Stimulated activated CD4-positive, alpha-beta T cell treated with anti-CD3 and anti-CD28 coated beads, TNF-alpha, amount 100 ng/mL, for 48 hours (primary cell): ENCODE measurements around the gene IQSEC3.
A peak's percentile ranks its signal among the peaks of the same experiment; 100 is the strongest.

Experiments used
- DNase-seq, 3 donors: peaks; one replicate each; pipeline ENCODE4 v3.0.0-alpha.2; 2020; ENCODE audit warnings: low read depth in 3 of 3

Gene IQSEC3

DNA sequence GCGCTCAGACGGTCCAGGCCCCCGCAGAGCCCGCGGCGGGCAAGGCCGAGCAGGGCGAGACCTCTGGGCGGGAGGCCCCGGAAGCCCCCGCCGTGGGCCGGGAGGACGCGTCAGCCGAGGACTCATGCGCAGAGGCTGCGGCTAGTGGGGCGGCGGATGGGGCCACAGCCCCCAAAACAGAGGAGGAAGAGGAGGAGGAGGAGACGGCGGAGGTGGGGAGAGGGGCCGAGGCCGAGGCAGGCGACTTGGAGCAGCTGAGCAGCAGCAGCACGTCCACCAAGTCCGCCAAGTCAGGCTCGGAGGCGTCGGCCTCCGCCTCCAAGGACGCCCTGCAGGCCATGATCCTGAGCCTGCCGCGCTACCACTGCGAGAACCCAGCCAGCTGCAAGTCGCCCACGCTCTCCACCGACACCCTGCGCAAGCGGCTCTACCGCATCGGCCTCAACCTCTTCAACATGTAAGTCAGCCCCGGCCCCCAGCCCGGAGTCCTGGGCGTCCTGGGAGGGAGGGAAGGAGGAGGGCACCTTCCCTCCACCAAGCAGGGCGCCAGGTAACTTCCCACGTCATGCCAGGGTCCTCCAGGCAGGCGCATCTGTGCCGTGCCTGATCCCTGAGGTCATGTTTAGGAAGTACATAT is 72.4 kb downstream of the IQSEC3 start:
- peak; percentile 3 to 17 (median 4) for DNase-seq

DNA sequence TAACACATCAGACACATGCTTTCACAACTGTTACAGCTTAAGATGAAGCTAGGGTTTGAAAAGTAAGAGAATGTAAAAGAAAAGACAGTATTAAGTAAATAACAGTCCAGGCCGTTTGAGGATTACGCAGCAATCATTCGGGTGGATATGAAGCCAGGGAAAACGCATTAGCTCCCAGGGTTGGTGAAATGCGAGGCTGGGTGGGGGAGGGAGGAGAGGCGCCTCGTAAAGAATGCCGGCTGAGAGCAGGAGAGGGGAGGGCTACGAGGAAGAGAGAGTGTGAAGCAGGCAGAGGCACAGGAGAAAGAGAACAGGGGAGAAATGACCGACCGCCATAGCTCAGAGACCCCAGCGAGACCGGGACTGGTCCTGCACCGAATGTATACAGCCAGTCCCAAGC is 73.0 kb downstream of the IQSEC3 start:
- DNase-seq = no peak

DNA sequence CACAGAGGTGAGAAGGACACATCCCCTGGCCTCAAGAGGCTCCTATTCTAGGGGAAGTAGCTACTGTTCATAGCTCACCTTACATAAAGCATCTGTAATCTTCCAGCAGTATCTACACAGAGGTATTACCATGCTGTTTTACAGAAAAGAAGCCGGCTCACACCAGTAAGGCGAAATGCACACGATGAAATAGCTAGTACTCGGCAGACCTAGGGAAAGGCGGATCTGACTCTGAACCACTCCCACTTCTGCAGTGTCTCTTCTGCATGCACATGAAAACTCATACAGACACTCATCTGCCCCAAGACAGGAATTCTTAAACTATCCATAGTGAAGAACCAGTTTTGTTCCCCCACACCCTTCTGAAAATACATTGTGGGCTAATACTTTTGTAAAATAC is 73.6 kb downstream of the IQSEC3 start:
- DNase-seq = no peak

DNA sequence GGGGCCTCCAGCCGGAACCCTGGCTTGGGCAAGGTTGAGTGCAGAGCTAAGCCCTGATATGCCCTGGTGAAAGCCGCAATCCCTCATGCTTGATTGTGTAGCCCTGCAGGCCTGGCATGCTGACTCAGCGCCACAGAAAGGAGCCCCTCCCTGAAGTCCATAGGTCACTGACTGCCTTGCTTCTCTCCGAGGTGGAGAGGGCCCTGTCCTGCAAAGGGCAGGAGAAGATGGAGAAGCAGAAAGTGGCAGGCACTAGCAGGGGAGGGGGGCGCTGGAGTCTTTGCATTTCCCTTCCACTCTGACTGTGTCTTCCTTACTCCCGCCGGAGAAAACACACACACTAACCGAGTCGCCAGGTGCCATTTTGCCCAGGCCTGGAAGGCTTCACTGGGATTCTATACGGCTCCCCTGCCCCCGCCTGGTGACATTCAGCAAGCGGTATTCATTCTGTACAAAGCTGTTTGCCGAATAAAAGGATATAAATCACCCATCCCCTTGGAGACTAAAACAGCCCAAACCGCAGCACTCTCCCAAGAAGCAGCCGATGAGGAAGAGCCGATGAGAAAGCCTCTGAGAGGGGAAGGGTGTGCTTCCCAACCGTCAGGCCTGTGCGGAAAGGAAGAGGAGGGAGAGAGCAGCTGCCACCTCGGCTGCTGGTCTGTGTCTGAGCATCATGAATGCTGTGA is 77.5 kb downstream of the IQSEC3 start:
- no peak for DNase-seq

DNA sequence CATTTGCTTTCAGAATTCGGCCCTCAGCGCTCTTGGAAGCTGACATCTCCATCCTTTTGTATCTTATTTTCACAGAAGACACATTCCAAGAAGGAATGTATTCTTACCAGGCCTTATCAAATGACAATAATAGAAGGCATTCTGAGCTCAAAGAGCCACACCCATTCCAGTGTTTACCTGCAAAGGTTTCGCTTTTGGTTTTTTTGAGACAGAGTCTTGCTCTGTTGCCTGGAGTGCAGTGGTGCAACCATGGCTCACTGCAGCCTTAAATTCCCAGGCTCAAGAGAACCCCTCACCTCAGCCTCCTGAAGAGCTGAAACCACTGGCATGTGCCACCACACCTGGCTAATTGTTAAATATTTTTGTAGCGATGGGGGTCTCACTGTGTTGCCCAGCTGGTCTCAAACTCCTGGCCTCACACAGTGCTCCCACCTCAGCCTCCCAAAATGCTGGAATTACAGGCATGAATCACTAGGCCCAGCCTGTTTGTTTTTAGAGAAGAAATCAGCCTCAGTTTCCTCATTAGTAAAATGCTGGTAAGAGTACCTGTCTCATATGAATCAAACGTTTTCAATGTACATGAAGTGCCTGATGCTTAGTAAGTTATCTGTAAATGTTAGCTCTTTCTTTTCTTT is 78.2 kb downstream of the IQSEC3 start:
- DNase-seq = no peak

DNA sequence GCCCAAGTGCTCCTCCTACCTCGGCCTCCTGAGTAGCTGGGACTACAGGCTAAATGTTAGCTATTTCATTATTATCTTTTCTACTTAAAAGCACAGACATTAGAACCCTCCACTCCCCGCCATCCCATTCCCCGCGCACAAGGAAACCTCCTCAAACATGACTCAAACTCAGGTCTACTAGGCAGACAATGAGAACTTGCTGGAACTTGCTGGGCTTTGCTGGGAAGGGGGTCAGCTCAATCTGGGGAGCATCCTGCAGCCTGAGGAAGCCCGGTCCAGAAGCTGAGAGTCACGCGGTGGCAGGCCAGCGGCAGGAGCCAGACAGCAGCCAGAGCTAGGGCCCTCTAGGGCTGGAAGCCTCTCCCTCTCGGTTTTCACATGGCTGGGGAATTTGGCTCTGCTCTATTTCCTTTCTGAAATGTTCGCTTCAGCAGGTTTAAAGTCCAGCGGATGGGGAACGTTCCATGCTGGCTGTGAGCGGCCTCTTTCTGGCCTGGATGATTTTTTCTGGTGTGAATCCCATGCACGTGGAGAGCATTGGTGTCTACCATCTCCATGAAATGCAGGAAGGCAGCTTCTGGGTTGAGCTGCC is 78.9 kb downstream of the IQSEC3 start:
- DNase-seq = no peak

DNA sequence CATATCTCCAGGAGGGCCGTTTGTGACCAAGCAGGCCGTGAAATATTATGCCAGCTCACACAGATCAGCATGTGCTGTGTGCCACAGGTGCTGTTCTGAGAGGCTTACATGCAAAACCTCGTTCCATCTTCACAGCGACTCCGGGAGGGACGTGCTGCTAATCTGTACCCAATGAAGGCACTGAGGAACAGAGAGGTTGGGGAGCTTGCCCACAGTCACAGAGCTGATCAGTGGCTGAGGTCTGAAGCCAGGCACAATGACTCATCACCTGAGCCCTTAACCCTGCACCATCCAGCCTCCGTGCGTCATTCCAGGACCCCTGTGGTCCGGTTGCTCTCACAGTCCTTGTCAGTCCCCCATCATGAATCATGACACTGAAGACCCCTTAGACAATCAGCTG is 80.7 kb downstream of the IQSEC3 start:
- no peak for DNase-seq

DNA sequence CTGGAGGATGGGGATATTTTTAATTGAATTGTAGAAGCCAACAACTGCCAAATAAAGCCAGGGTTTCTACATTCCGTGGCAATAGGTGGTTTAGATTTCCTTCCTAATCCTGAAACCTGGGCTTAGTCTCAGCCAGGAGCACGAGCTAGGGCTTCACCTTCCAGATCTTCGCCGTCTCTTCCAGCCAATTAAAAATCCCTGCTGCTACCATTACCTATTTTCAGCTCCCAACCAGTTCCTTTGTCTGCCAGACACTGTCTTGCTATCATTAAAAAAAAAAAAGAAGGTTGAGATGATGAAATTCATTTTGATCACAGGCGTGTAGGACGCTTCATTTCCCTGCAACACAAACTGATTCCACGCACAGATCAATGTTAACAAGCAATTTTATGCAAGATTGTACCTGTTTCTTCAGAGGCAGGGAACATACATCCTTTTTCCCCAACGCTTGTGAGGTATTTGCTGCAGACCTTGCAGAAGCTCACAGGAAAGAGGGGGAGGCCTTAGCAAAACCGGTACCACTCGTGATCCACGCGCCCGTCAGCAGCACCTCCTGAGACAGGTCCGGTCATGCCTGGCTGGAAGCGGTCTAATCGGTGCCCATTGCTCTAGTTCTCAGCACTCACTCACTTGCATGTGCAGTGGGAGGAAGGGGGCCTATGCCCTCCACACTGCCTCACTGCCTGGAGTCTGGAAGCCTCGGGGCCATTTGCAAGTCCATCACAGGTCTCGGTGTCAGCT is 82.3 kb downstream of the IQSEC3 start:
- no peak for DNase-seq

DNA sequence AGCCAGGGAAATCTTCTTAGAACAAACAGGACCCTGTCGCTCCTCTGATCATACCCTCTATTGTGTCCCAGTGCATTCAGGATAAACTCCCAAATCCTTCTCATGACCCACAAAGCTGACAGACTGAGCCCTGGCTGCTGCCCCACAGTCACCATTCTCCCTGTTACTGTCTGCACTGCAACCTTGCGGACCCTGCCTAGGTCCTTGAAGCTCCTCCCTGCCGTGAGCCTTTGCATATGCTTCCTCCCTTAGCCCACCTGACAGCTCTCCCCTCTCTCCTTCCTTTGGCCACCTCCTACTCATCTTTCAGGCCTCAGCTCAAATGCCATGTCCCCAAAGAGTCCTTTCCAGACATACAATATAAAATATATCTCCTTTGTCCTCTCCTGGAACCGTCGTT is 85.0 kb downstream of the IQSEC3 start:
- DNase-seq = no peak

DNA sequence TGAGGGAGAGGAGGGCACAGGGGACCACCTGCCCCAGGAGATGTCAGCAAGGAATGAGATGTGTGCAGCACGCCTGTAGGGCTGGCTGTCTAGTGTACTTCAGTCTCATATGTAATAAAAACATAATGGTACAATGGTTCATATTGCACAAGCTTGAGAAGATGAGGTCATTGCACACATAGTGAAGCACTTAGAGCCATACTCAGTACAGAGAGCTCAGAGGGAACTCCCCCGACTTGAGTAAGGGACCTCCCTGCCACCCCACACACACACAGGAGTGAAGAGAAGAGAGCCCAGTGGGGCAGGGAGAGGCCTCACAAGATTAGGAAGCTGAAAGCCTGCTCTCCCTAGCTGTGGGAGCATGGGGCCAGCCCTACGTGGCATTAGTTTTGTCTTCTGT is 85.9 kb downstream of the IQSEC3 start:
- DNase-seq = no peak

DNA sequence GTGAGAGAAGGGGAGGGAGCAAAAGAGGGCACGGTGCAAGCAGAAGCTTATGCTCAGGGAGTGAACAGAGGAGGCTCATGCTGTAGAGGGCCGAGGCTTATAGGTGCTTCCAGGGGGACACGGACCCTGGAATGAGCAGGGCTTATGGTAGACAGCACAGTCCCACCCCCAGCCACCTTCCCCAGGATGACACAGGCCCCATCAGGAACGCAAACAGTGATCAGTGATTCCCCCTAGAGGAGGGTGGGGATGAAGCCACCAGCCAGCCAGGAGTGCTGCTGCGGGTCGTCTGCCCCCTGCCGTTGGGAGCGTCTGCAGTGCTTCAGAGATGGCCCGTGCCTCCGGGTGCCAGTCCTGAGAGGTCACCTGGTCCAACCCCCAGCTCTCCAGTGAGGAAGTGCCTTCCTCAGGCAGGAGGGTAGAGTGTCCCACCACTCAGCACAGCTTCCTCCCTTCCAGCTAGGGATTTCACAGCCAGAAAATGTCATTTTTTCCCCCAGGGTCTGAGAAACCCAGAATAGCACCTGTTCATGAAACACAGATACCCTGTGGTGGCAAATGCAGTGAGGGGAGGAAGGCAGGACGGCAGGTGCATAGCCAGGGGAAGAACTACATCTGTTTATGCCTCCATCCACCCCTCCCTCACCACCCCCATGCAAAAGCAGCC is 86.6 kb downstream of the IQSEC3 start:
- peak; percentile 27 to 47 (median 32) for DNase-seq

DNA sequence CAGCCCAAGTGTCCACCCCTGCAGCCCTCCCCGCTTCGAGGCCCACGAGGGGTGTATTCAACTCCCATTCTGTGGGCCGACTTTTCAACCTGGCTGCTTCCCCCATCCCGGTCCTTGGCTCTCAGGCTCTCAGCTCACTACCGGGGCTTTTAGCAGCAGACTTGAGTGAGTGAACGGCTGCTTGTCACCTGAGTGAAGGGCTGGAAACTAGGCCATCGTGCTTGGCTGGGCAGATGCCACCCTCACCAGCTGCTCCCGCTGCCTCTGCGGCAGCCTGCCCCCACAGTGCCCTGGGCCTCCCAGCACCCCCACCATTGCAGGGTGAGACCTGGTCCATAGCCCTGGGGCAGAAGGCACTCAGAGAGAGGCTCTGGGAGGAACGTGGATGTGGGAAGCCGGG is 87.5 kb downstream of the IQSEC3 start:
- DNase-seq = no peak

DNA sequence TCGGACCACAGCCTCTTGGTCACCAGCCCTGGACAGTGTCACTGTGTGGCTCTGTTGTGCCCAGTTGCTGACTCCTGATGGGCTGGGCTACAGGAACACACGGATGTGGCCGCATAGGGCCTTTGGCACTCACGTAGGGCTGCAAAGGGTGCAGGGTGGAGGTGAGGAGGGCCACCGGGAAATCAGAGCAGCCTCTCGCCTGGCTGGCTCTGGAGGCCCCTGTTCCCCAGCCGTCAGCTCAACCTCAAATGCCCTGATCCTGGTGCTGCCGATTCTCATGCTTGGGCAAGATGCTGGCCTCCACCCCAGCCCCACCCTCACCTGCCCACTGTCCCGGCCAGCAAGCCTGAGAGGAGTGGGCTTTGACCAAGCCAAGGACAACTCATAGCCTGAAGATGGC is 88.4 kb downstream of the IQSEC3 start:
- no peak for DNase-seq

DNA sequence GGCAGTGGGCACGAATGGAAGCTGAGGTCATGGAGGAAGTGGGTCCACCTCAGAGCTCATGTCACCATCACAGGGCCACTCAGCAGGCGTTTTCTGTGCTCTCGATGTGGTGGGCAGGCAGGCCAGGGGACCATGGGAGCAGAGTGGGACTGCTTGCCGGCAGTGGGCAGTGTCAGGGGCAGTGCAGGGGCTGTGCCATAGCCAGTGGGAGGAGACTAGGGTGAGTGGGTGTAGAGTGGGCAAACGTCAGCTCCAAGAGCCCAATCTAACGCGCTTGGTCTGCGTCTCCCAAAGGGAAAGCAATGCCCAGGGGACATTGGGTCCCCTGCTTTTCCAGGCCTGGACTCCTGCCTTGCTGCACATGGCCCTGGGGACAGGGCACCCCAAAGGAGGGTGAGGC is 89.1 kb downstream of the IQSEC3 start:
- no peak for DNase-seq

DNA sequence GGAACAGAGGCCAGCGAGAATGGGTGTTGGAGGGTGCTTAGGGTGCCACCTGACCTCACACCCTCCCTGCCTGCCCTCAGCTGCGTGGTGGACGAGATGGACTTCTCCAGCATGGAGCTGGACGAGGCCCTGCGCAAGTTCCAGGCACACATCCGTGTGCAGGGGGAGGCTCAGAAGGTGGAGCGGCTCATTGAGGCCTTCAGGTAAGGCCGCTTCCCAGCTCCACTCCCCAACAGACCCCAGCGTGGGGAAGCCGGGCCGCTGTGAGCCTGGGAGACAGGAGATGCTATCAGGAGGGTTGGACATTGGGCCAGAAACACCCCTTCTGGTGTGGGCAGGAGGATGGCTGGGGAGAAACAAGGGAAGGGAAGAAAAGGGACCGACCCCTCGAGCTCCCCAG is 90.4 kb downstream of the IQSEC3 start:
- DNase-seq = no peak

DNA sequence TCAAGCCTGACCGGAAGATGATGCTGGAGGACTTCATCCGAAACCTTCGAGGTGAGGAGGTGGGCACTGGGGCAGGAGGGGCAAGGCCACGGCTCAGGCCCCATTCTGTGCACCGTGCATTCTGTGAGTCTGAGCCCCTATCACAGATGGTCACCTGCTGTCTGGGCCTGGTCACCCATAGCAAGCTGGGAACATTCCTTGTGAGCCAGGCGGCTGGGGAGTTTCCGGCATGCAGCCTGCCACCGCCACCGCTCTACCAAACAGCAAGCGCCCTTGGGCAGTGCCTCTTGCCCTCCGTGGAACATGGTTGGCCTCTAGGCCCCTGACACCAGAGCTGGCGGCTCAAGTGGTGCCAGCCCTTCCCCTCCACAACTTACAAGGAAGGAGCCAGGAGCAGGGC is 91.1 kb downstream of the IQSEC3 start:
- DNase-seq = no peak

DNA sequence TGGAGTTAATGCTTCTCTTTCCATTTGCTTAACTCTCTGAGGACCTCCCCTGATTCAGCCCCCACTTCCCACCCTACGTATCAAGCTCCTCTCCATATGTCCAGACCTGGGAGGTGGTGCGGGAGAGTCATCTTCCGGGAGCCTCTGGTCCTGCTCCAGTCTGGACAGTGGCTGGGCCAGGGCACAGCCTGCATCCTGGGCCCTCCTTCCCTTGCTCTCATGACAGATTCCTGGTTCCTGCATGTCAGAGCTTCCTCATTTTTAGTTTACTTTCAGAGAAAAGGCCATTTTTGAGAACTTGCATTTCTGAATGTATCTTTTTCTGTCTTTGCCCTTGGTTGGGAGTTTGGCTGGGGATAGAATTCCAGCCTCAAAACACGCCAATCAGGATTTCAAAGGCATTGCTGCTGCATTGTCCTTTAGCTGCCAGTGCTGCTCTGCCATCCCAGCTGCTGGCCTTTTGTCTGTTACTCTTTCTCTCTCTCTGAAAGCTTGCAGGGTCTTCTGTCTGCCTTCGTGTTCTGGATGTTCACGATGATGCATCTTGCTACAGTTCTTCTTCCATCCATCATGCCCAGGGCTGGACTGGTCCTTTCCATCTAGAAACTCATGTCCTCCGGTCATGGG is 92.7 kb downstream of the IQSEC3 start:
- no peak for DNase-seq

DNA sequence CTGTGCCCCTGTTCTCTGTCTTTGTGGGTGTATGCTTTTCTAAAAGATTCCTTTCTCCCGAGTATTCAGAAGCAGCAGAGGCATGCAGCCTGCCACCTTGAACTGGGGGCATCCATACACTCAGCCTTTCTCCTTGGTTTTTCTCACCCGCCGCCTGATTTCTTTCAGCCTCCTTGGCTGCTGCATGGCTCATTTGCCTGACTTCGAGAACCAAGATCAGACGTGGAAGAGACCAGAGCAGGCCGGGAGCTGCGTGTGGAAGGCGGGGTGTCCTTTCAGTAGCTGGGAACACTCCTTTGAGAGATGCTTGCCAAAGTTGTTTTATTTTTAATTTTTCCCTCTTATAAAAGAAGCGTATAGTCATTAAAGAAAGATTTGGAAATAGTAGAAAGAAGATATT is 94.3 kb downstream of the IQSEC3 start:
- no peak for DNase-seq

DNA sequence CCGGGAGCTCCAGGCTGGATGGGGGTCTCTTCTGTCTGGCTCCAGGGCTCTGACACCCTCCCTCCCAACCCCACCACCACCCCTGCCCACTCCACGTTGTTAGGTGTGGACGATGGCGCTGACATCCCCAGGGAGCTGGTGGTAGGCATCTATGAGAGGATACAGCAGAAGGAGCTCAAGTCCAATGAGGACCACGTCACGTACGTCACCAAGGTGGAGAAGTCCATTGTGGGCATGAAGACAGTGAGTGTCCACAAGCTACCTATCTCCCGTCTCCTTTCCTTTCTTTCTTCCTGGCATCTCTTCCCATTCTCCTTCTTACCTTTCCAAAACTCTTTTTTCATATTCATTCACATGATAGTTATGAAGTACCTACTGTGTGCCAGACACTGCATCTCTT is 95.3 kb downstream of the IQSEC3 start:
- DNase-seq = no peak

DNA sequence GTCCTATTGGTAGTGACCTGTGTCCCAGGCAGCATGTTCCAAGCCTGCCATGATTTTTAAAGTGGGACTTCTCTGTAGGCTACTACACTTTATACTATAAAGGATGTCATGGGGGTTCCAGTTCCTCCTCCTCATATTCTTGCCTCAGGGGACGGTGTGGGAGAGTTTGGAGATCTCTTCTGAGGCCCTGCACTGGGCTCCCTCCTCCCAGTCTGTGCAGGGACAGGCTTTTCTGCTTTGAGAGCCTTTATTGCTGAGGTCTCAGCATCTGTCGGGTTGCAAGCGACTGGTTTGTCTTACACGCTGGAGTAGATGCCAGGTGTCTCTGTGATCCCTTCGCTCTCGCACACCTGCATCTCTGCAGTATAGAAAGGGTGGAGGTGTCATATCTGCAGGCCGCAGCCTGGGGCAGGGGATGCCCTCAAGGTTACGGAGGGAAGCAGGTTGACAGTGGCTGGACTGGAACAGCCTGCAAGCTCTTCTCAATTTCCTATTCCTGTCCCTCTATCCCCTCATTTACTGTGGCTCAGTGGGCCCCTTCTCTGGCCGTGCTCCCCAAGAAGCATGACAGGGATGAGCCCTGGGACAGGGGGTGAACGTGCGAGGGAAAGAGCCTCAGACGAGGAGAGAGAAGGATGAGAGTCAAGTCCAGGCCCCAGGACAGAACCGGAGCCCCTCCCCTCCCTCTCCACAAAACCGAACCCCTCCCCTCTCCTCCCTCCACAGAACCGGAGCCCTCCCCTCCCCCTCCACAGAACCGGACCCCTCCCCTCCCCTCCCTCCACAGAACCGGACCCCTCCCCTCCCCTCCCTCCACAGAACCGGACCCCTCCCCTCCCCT is 96.1 kb downstream of the IQSEC3 start:
- no peak for DNase-seq
